Measurements from ENCODE around the gene NAALADL2. TPM values are rescaled to one million over a fixed set of nuclear protein-coding genes. Genes with fewer than 3 reads are reported as not detected.

The NAALADL2 gene
- total RNA-seq, 1 experiment from 2014 or later: 2.7 TPM

DNA sequence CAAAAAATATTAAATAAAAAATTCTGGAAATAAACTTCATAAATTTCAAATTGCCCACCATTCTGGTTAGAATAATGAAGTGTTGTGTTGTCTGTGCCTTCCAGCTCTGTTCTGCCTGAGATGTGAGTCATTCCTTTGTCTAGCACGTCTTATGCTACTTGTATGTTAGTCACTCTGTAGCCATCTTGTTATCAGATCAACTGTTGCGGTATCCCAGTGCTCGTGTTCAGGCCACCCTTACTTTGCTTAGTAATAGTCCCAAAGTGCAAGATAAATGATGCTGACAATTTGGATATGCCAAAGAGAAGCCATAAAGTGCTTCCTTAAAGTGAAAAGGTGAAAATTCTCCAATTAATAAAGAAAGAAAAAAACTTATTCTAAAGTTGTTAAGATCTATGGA is 527.5 kb downstream of the NAALADL2 start:
- Histone ChIP-seq H3K9me3 (ENCODE audit: control insufficient read depth, insufficient read depth, low read depth, low read length) (no peaks in the 10 kb centered on the region; the same call in 1 of the 2 replicates), H3K4me3 (ENCODE audit: low read depth in 2 of 2, low read length in 2 of 2) (no peak overlapping the region), H3K27ac (ENCODE audit: low read length) (no peak overlapping the region), H3K36me3 (ENCODE audit: control insufficient read depth, insufficient read depth, low read length) (no peaks in the 10 kb centered on the region), H3K27me3 (ENCODE audit: control insufficient read depth, insufficient read depth, low read length) (no peaks in the 10 kb centered on the region), H3K4me1 (ENCODE audit: control insufficient read depth, insufficient read depth, low read length) (no peaks in the 10 kb centered on the region)
- in situ Hi-C loops (cut with HindIII; ENCODE audit: low pct_unique_long_range_greater_than_20kb, low sequenced_read_pairs) (no loop called here), intact Hi-C loops (cut with micrococcal nuclease; ENCODE audit: unreplicated experiment) (no loop called here)
- DNase-seq (ENCODE audit: low read depth, low spot score): peak; percentile 24
- ChIA-PET POLR2A (no interaction called here), CTCF (no interaction called here)
- no TSS peak for BruUV-seq (replicated peaks)
- peak; percentile 86 for ATAC-seq
- no peak for TF ChIP-seq POLR2AphosphoS5 (IDR thresholded peaks at IDR 0.05; ENCODE audit: low read depth, low read length)
- TF ChIP-seq SIN3A (IDR thresholded peaks at IDR 0.05; ENCODE audit: borderline replicate concordance, insufficient read depth, low read depth, low read length): no peak

DNA sequence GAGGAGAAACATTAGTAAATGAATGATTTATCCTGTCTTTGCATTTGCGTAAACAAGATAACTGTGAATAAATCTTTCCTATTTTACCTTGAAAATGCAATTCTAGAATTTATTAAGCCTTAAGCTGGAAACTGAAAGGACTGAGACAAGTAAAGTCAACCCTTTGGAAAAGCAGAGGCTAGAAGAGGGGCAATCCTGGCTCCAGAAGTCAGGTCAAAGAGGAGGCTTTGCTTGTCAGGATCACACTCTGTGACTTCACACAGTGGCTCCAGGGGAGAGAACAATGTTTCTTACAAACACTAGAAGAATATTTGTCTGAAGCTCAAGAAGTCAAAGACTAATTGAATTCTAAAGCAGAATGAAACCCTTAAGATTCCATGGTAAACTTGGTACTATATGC is 530.4 kb downstream of the NAALADL2 start:
- Histone ChIP-seq H3K27me3 (ENCODE audit: control insufficient read depth, insufficient read depth, low read length) (no peaks in the 10 kb centered on the region), H3K4me3 (ENCODE audit: low read depth in 2 of 2, low read length in 2 of 2) (no peak overlapping the region), H3K9me3 (ENCODE audit: control insufficient read depth, insufficient read depth, low read depth, low read length) (no peaks in the 10 kb centered on the region; the same call in 1 of the 2 replicates), H3K36me3 (ENCODE audit: control insufficient read depth, insufficient read depth, low read length) (no peaks in the 10 kb centered on the region), H3K4me1 (ENCODE audit: control insufficient read depth, insufficient read depth, low read length) (no peaks in the 10 kb centered on the region), H3K27ac (ENCODE audit: low read length) (no peak overlapping the region)
- POLR2A ChIA-PET: no interaction called here
- no peak for ATAC-seq
- in situ Hi-C loops (cut with HindIII; ENCODE audit: low pct_unique_long_range_greater_than_20kb, low sequenced_read_pairs): no loop called here
- DNase-seq (ENCODE audit: low read depth, low spot score): no peak
- CTCF ChIA-PET: no interaction called here
- TF ChIP-seq, protein P1, sequence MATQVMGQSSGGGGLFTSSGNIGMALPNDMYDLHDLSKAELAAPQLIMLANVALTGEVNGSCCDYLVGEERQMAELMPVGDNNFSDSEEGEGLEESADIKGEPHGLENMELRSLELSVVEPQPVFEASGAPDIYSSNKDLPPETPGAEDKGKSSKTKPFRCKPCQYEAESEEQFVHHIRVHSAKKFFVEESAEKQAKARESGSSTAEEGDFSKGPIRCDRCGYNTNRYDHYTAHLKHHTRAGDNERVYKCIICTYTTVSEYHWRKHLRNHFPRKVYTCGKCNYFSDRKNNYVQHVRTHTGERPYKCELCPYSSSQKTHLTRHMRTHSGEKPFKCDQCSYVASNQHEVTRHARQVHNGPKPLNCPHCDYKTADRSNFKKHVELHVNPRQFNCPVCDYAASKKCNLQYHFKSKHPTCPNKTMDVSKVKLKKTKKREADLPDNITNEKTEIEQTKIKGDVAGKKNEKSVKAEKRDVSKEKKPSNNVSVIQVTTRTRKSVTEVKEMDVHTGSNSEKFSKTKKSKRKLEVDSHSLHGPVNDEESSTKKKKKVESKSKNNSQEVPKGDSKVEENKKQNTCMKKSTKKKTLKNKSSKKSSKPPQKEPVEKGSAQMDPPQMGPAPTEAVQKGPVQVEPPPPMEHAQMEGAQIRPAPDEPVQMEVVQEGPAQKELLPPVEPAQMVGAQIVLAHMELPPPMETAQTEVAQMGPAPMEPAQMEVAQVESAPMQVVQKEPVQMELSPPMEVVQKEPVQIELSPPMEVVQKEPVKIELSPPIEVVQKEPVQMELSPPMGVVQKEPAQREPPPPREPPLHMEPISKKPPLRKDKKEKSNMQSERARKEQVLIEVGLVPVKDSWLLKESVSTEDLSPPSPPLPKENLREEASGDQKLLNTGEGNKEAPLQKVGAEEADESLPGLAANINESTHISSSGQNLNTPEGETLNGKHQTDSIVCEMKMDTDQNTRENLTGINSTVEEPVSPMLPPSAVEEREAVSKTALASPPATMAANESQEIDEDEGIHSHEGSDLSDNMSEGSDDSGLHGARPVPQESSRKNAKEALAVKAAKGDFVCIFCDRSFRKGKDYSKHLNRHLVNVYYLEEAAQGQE (IDR thresholded peaks at IDR 0.05; ENCODE audit: insufficient read depth in 1 of 2, low read depth in 2 of 2, low read length in 1 of 2): no peak
- TF ChIP-seq TCF7L2 (IDR thresholded peaks at IDR 0.05; ENCODE audit: low read depth, low read length): no peak
- no TSS peak for BruUV-seq (replicated peaks)
- intact Hi-C loops (cut with micrococcal nuclease; ENCODE audit: unreplicated experiment): no loop called here

DNA sequence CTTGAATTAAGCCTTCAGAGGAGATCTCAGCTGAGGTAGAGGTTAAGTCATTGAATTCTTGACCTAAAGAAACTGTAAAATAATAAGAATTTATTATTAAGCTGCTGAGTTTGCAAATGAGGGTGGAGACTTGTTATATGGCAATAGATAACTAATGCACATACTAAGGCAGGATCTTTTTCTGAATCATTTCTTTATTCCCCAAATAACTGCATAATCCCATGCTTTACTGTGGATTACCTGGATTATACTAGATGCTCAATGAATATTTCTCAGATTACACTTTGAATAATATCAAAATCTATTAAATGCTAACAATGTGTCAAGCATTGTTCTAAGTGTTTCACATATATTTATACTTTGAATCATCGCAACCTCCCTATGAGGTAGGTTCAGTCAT is 532.5 kb downstream of the NAALADL2 start:
- H3K27ac ChIP-seq (ENCODE audit: low read length): no peak overlapping the region
- ChIA-PET POLR2A (no interaction called here), CTCF (no interaction called here)
- H3K4me1 ChIP-seq (ENCODE audit: control insufficient read depth, insufficient read depth, low read length): no peaks in the 10 kb centered on the region
- TF ChIP-seq, protein P2, sequence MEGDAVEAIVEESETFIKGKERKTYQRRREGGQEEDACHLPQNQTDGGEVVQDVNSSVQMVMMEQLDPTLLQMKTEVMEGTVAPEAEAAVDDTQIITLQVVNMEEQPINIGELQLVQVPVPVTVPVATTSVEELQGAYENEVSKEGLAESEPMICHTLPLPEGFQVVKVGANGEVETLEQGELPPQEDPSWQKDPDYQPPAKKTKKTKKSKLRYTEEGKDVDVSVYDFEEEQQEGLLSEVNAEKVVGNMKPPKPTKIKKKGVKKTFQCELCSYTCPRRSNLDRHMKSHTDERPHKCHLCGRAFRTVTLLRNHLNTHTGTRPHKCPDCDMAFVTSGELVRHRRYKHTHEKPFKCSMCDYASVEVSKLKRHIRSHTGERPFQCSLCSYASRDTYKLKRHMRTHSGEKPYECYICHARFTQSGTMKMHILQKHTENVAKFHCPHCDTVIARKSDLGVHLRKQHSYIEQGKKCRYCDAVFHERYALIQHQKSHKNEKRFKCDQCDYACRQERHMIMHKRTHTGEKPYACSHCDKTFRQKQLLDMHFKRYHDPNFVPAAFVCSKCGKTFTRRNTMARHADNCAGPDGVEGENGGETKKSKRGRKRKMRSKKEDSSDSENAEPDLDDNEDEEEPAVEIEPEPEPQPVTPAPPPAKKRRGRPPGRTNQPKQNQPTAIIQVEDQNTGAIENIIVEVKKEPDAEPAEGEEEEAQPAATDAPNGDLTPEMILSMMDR (IDR thresholded peaks at IDR 0.05): no peak
- intact Hi-C loops (cut with micrococcal nuclease; ENCODE audit: unreplicated experiment) (no loop called here), in situ Hi-C loops (cut with HindIII; ENCODE audit: low pct_unique_long_range_greater_than_20kb, low sequenced_read_pairs) (no loop called here)
- BruUV-seq (replicated peaks): no TSS peak
- H3K4me3 ChIP-seq (ENCODE audit: low read depth in 2 of 2, low read length in 2 of 2): no peak overlapping the region
- H3K36me3 ChIP-seq (ENCODE audit: control insufficient read depth, insufficient read depth, low read length): no peaks in the 10 kb centered on the region
- ATAC-seq (no peak), DNase-seq (ENCODE audit: low read depth, low spot score) (no peak)
- H3K27me3 ChIP-seq (ENCODE audit: control insufficient read depth, insufficient read depth, low read length): no peaks in the 10 kb centered on the region
- no peaks in the 10 kb centered on the region; the same call in 1 of the 2 replicates for H3K9me3 ChIP-seq (ENCODE audit: control insufficient read depth, insufficient read depth, low read depth, low read length)
